Chondrocyte (in vitro differentiated cells): Measurements from ENCODE around the gene TSC2. TPM values are rescaled to one million over a fixed set of nuclear protein-coding genes. Genes with fewer than 3 reads are reported as not detected.

ENCODE experiments used
- DNase-seq: peaks from one replicate; pipeline ENCODE4 v3.0.0; 2021; ENCODE audit warnings: mixed read lengths, low spot score
- H3K27ac Mint-ChIP-seq: one replicate; pipeline ENCODE4 v1.8.0; 2021; ENCODE audit warnings: mild to moderate bottlenecking, moderate library complexity, mixed read lengths; ENCODE audit not compliant: unreplicated experiment
- H3K27me3 Mint-ChIP-seq: 2 replicates; pipeline ENCODE4 v1.8.0; 2021; ENCODE audit warnings: low read depth, mixed read lengths
- H3K36me3 Mint-ChIP-seq: 2 replicates; pipeline ENCODE4 v1.8.0; 2021; ENCODE audit warnings: low read depth, mixed read lengths
- H3K4me1 Mint-ChIP-seq: 2 replicates; pipeline ENCODE4 v1.8.0; 2021; ENCODE audit warnings: low read depth, mild to moderate bottlenecking, mixed read lengths
- H3K4me3 Mint-ChIP-seq: one replicate; pipeline ENCODE4 v1.8.0; 2021; ENCODE audit warnings: mild to moderate bottlenecking, moderate library complexity, mixed read lengths; ENCODE audit not compliant: unreplicated experiment
- H3K9me3 Mint-ChIP-seq: 2 replicates; pipeline ENCODE4 v1.8.0; 2021; ENCODE audit warnings: low read depth, mixed read lengths
- CTCF ChIP-seq: fragments of 200-600 bp; sonication (generic); IDR thresholded peaks from 2 replicates; pipeline ENCODE4 v1.5.0; 2021; ENCODE audit warnings: antibody characterized with exemption, mild to moderate bottlenecking, moderate library complexity
- total RNA-seq: library from RNA; stranded (reverse); gene quantifications from 3 replicates; pipeline ENCODE4 v1.2.1, GENCODE V29; 2021

TSC2 gene
- total RNA-seq, 1 donor from 2014 or later = 108 TPM

GRCh38 chr16:2058420-2058819 lies 10.6 kb downstream of the TSC2 start:
- Mint-ChIP-seq H3K4me1 (no peaks in the 10 kb centered on the region), H3K36me3 (peaks cover 14% of the 10 kb centered on the region), H3K27ac (no peak overlapping the region), H3K27me3 (no peaks in the 10 kb centered on the region), H3K4me3 (no peak overlapping the region), H3K9me3 (no peaks in the 10 kb centered on the region)
- TF ChIP-seq CTCF = no peak
- no peak for DNase-seq

- Mint-ChIP-seq H3K4me1 (no peaks in the 10 kb centered on the region), H3K9me3 (no peaks in the 10 kb centered on the region), H3K4me3 (no peak overlapping the region), H3K27me3 (no peaks in the 10 kb centered on the region), H3K27ac (no peak overlapping the region), H3K36me3 (peaks cover 17% of the 10 kb centered on the region)
- no peak for DNase-seq
- TF ChIP-seq CTCF = no peak
These were observed 11.1 kb downstream of the TSC2 start for GRCh38 chr16:2058872-2059271.

- H3K4me3 Mint-ChIP-seq = no peak overlapping the region
- H3K27me3 Mint-ChIP-seq = no peaks in the 10 kb centered on the region
- DNase-seq = no peak
- H3K27ac Mint-ChIP-seq = no peak overlapping the region
- no peaks in the 10 kb centered on the region for H3K9me3 Mint-ChIP-seq
- H3K36me3 Mint-ChIP-seq = peaks cover 17% of the 10 kb centered on the region
- no peak for TF ChIP-seq CTCF
- no peaks in the 10 kb centered on the region for H3K4me1 Mint-ChIP-seq
These were observed 12.6 kb downstream of the TSC2 start for GRCh38 chr16:2060346-2060745.

GRCh38 chr16:2061023-2061422 lies 13.2 kb downstream of the TSC2 start:
- Mint-ChIP-seq H3K27me3 (no peaks in the 10 kb centered on the region), H3K36me3 (peaks cover 18% of the 10 kb centered on the region), H3K4me3 (no peak overlapping the region), H3K4me1 (no peaks in the 10 kb centered on the region), H3K27ac (no peak overlapping the region), H3K9me3 (no peaks in the 10 kb centered on the region)
- TF ChIP-seq CTCF = no peak
- no peak for DNase-seq

- Mint-ChIP-seq H3K9me3 (no peaks in the 10 kb centered on the region), H3K4me1 (no peaks in the 10 kb centered on the region), H3K27ac (no peak overlapping the region), H3K36me3 (peaks cover 21% of the 10 kb centered on the region), H3K27me3 (no peaks in the 10 kb centered on the region), H3K4me3 (no peak overlapping the region)
- DNase-seq = no peak
- no peak for TF ChIP-seq CTCF
These were observed 13.7 kb downstream of the TSC2 start for GRCh38 chr16:2061526-2061925.
